ENCODE results near the gene TASL. TPM values are rescaled to one million over a fixed set of nuclear protein-coding genes. Genes with fewer than 3 reads are reported as not detected.

Gene TASL
- total and polyA plus RNA-seq, 9 of the 15 experiments (the other 6 are each of a cell fraction or from before 2014, with no cell fraction given): 0.07 to 0.09 TPM; not detected in 7

DNA sequence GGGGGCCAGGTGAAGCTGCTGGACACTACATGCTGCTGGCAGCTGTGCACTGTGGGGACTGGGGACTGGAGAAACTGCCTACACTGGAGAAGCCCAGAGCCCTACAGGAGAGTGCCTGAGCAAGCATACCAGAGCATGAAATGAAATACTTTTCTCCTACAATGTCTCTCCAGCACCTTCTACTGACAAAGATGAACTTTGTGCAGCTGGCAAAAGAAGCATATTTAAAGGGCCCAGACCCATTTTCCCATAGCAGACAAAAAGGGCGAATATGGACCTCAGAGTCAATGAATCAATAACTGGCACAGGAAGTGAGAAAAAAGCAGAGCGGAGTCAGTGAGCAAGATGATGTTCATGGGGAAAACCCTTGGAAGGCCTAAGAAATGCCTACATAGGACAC is 44.8 kb upstream of the TASL start (continued):
- TF ChIP-seq SMAD2 (IDR thresholded peaks at IDR 0.05; ENCODE audit: low read depth, low read length): no peak

DNA sequence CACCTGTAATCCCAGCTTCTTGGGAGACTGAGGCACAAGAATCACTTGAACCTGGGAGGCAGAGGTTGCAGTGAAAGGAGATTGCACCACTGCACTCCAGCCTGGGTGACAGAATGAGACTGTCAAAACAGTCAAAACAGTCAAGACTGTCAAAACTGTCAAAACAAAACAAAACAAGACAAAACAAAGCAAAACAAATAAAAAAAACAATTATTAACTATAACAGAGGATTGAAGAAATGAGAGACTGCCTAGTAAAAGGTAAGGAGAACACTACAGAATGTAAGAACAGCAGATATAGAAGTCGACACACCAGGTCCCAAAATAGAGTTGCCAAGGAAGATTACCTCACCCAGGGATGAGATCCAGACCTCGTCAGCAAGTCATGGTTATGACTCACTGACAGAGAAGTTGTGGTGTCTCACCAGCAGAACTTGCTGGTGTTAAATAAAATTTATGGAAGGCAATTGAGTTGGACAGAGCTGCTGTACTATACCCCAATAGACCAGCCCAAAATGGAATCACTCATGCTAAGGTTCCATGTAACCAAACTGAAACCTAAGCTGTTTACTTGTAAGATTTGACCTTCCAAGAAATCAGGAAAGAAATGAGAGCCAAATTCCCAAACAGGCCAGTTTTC is 43.5 kb upstream of the TASL start:
- no TSS peak for BruUV-seq (replicated peaks)
- Histone ChIP-seq H3K27ac (ENCODE audit: extremely low read depth, low read depth, low read length) (no peak overlapping the region), H3K36me3 (ENCODE audit: control insufficient read depth, insufficient read depth, low read length) (no peaks in the 10 kb centered on the region), H3K27me3 (ENCODE audit: control insufficient read depth in 2 of 2, insufficient read depth in 2 of 2, low read length in 2 of 2) (no peaks in the 10 kb centered on the region), H3K9ac (ENCODE audit: insufficient read depth in 1 of 2, low read depth in 2 of 2, low read length in 2 of 2) (no peak overlapping the region), H4K20me1 (replicated peaks; ENCODE audit: control insufficient read depth, insufficient read depth, low read length) (no peaks in the 10 kb centered on the region), H3K9me1 (ENCODE audit: control insufficient read depth, insufficient read depth, low read length) (no peaks in the 10 kb centered on the region), H3K4me1 (replicated peaks in 1 of 2; ENCODE audit: control insufficient read depth in 2 of 2, insufficient read depth in 2 of 2, low read length in 2 of 2) (no peaks in the 10 kb centered on the region), H2AFZ (ENCODE audit: low read depth, low read length) (no peak overlapping the region), H3K9me3 (replicated peaks; ENCODE audit: control insufficient read depth, insufficient read depth, low read depth, low read length) (no peaks in the 10 kb centered on the region), H3K4me2 (ENCODE audit: insufficient read depth, low read length) (no peak overlapping the region), H3K79me2 (ENCODE audit: control insufficient read depth, insufficient read depth, low read length) (no peaks in the 10 kb centered on the region), H3K4me3 (no peak overlapping the region)
- in situ Hi-C loops (cut with MboI): no loop called here
- intact Hi-C loops (cut with micrococcal nuclease): no loop called here
- CTCF ChIA-PET (ENCODE audit: low intra/inter-chr PET ratio): no interaction called here
- POLR2A ChIA-PET: no interaction called here
- DNase-seq (ENCODE audit: extremely low read depth in 1 of 4, low spot score in 3 of 4) (peak in 2 of 4 experiments; percentile 9 to 13), FAIRE-seq (no peak), ATAC-seq (peak; percentile 62)
- WGBS (ENCODE audit: insufficient coverage, low coverage, missing lambda C conversion rate): 0% methylated on average over 2 of the region's 2 CpGs
- no peak for TF ChIP-seq TCF7L2 (IDR thresholded peaks at IDR 0.05; ENCODE audit: low read depth, low read length)
- peak; percentile 50; the same call in 1 of the 2 replicates for TF ChIP-seq JUND (IDR thresholded peaks at IDR 0.05; ENCODE audit: borderline replicate concordance, low read depth, low read length)
- peak; percentile 67 for TF ChIP-seq JUND (tag; IDR thresholded peaks at IDR 0.05; ENCODE audit: borderline replicate concordance, low read depth, low read length)
- no peak for TF ChIP-seq FUS (optimal IDR thresholded peaks at IDR 0.05; ENCODE audit: low read depth, low read length)
- no peak for TF ChIP-seq CREBBP (IDR thresholded peaks at IDR 0.05; ENCODE audit: low read depth, low read length)
- TF ChIP-seq, protein P1, sequence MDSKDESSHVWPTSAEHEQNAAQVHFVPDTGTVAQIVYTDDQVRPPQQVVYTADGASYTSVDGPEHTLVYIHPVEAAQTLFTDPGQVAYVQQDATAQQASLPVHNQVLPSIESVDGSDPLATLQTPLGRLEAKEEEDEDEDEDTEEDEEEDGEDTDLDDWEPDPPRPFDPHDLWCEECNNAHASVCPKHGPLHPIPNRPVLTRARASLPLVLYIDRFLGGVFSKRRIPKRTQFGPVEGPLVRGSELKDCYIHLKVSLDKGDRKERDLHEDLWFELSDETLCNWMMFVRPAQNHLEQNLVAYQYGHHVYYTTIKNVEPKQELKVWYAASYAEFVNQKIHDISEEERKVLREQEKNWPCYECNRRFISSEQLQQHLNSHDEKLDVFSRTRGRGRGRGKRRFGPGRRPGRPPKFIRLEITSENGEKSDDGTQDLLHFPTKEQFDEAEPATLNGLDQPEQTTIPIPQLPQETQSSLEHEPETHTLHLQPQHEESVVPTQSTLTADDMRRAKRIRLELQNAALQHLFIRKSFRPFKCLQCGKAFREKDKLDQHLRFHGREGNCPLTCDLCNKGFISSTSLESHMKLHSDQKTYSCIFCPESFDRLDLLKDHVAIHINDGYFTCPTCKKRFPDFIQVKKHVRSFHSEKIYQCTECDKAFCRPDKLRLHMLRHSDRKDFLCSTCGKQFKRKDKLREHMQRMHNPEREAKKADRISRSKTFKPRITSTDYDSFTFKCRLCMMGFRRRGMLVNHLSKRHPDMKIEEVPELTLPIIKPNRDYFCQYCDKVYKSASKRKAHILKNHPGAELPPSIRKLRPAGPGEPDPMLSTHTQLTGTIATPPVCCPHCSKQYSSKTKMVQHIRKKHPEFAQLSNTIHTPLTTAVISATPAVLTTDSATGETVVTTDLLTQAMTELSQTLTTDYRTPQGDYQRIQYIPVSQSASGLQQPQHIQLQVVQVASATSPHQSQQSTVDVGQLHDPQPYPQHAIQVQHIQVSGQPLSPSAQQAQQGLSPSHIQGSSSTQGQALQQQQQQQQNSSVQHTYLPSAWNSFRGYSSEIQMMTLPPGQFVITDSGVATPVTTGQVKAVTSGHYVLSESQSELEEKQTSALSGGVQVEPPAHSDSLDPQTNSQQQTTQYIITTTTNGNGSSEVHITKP (IDR thresholded peaks at IDR 0.05; ENCODE audit: partially characterized antibody): peak; percentile 62
- TF ChIP-seq ZFP30 (CRISPR knock-in tag; IDR thresholded peaks at IDR 0.05; ENCODE audit: borderline replicate concordance): no peak
- TF ChIP-seq ZNF3 (CRISPR knock-in tag; IDR thresholded peaks at IDR 0.05): no peak
- TF ChIP-seq, protein P2, sequence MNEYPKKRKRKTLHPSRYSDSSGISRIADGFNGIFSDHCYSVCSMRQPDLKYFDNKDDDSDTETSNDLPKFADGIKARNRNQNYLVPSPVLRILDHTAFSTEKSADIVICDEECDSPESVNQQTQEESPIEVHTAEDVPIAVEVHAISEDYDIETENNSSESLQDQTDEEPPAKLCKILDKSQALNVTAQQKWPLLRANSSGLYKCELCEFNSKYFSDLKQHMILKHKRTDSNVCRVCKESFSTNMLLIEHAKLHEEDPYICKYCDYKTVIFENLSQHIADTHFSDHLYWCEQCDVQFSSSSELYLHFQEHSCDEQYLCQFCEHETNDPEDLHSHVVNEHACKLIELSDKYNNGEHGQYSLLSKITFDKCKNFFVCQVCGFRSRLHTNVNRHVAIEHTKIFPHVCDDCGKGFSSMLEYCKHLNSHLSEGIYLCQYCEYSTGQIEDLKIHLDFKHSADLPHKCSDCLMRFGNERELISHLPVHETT (CRISPR knock-in tag; conservative IDR thresholded peaks at IDR 0.05 in 1 of 2, IDR thresholded peaks at IDR 0.05 in 1 of 2): 0 out of 4 replicates have a peak, but pooled peaks of 1 of the 2 experiments have one; percentile 17
- no peak for TF ChIP-seq NR2C2 (CRISPR knock-in tag; IDR thresholded peaks at IDR 0.05)
- TF ChIP-seq NR2C2 (tag; IDR thresholded peaks at IDR 0.05): peak; percentile 25; the same call in 1 of the 2 replicates
- TF ChIP-seq CREM (IDR thresholded peaks at IDR 0.05; ENCODE audit: low read depth): peak; percentile 19; the same call in 1 of the 2 replicates
- no peak for TF ChIP-seq ZNF23 (CRISPR knock-in tag; IDR thresholded peaks at IDR 0.05)
- peak; percentile 36; the same call in 1 of the 2 replicates for TF ChIP-seq DMBX1 (CRISPR knock-in tag; IDR thresholded peaks at IDR 0.05; ENCODE audit: borderline replicate concordance)

Data from K562 (cell line).